H1 (cell line): ENCODE results near the gene CRTC3. TPM values are rescaled to one million over a fixed set of nuclear protein-coding genes. Genes with fewer than 3 reads are reported as not detected.

Source experiments
- ATF2 ChIP-seq: IDR thresholded peaks from 2 replicates; pipeline ENCODE4 v1.6.1; 2012; ENCODE audit warnings: low read length, inconsistent platforms
- CBX8 ChIP-seq: fragments of 300-800, 300-1000 bp; sonication (generic); IDR thresholded peaks from 2 replicates; pipeline ENCODE4 v1.7.1; 2016; ENCODE audit warnings: low read depth, low read length, borderline replicate concordance
- POU5F1 ChIP-seq: IDR thresholded peaks from 2 replicates; pipeline ENCODE4 v1.6.1; 2011; ENCODE audit warnings: low read depth, mild to moderate bottlenecking, low read length, moderate library complexity
- polyA plus RNA-seq, 7 experiments: library from polyadenylated mRNA; depleted of rRNA in 3 of 7; stranded (reverse) in 5 of 7; unstranded in 2 of 7; fragments of >200 nt in 5 of 7; fragments of 200-250 nt in 2 of 7; gene quantifications; 1 replicate in 5 of 7; 2 replicates in 1 of 7; 4 replicates in 1 of 7; pipeline versions ENCODE4 v1.2.1 to v1.2.3, GENCODE V29; 2011 to 2013; ENCODE audit warnings: missing spikeins in 2 of 7, mixed read lengths in 2 of 7
- total RNA-seq: library from RNA; stranded (reverse); fragmentation: NEBNext Ultra II Directional; extraction: Animal tissue kit (Norgen Biotek cat#: 25700); gene quantifications from 2 replicates; pipeline ENCODE4 v1.2.1, GENCODE V29; 2021

Gene CRTC3
- total and polyA plus RNA-seq, 2 of the 8 experiments (the other 6 are each of a cell fraction or from before 2014, with no cell fraction given): 5.0 to 5.3 TPM

- no peak for TF ChIP-seq ATF2
- TF ChIP-seq POU5F1: no peak
- TF ChIP-seq CBX8: no peak
- TF ChIP-seq, all 59 proteins: peak for 0
Measured at GRCh38 chr15:90565866-90566265, 36.1 kb downstream of the CRTC3 start (continued).
